A549 treated with CORT108297 at 1 μM for 4 hours (cell line): ENCODE data around the gene INF2. TPM values are rescaled to one million over a fixed set of nuclear protein-coding genes. Genes with fewer than 3 reads are reported as not detected.

ENCODE experiments used
- total RNA-seq: library from RNA; stranded (reverse); fragments of 200-300 nt; extraction: Qiagen RNA extraction; gene quantifications from 5 replicates; pipeline ENCODE4 v1.2.3, GENCODE V29; 2022

Gene INF2
- 85.3 to 150 TPM (median 145 TPM) in 5 replicates for total RNA-seq

DNA sequence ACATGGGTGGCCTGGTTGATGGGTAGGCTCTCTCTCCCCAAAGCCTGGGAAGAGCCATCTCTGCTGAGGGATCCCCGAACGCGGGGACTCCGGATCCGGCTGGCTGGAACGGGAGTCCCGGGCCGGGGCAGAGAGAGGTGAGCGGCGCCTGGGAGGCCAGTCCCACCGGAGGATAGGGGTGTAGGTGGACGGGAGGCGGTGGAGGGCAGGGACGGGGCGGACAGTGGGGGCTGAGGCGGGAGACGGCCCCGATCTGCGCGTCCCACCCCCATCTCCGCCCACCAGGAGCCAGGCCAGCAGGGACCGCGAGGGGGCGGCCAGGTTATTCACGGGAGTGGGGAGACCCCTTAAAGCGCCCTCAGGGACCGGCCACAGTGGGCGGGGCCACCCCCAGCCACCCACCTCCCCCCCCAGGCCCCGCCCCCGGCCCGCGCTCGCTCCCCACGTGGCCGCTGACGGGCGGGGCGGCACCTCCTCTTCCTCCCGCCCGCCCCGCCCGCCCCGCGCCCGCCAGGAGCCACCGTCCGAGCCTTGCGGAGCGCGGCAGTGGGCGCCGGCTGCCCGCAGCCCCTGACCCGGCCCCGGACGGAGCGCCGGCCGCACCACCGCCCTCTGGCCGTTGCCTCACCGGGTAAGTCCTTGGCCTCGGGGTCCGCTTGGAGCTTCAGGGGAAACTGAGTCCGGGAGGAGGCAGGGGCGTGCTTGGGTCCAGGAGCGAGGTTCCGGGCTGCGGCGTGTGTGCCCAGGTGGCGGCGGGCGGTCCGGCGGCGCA lies at the start of gene INF2:
Gene INF2, plus strand, starts transcription at position 510 of the 772 bp plus-strand sequence. CDS start 11,748 bp downstream, outside the sequence.

GRCh38 chr14:104723651-104724406 lies 34.4 kb downstream of the INF2 start, which contains the start of gene ADSS1:
Gene ADSS1, plus strand, starts transcription at chr14:104724229. Its CDS starts 42 bp downstream, at chr14:104724271.

DNA sequence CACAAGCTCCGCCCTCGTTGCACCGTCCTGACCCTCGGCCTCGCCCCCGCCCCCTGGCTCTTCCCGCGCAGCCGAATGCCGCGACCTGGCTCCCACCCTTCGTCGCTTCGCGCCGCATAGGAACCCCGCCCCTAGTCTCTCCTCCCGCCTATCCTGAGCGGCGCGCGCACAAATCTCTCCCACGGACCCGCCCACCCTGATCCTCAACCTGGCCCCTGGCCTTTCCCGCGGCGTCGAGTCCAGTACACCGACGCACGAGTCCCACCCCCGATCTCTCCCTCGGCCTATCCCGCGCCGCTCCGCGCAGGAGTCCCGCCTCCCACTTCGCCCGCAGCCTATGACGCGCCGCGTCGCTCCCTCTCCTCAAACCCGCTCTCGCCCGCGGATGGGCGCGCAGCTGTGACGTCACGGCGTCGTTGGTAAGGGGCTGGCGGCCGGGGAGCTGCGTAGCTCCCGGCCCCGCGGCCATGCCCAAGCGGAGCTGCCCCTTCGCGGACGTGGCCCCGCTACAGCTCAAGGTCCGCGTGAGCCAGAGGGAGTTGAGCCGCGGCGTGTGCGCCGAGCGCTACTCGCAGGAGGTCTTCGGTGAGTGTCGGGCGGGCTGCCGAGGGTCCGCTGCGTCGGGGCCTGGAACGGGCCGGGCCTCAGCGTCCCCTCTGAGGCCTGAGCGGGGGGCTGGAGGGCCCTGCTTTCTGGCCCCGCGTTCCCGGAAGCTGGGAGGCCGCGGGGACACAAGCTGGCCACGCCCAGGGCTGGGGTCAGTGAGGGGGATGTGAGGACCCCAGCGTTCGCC lies 63.5 kb downstream of the INF2 start, which contains the start of gene SIVA1:
Gene SIVA1, plus strand, starts transcription at position 413 of the 793 bp plus-strand sequence. Its CDS starts 55 bp downstream, at position 468.

Other genes starting within 250 kb of the INF2 start
- not detected in 5 replicates for gene C14orf180, start 109.9 kb upstream of the INF2 start, total RNA-seq
- gene TMEM179, start 84.8 kb upstream of the INF2 start, total RNA-seq = 0.21 to 0.32 TPM (median 0.28 TPM) in 5 replicates
- gene ADSS1, start 34.6 kb downstream of the INF2 start, total RNA-seq = 5.6 to 8.9 TPM (median 6.6 TPM) in 5 replicates
- gene SIVA1, start 63.5 kb downstream of the INF2 start, total RNA-seq = 120 to 223 TPM (median 214 TPM) in 5 replicates
- gene AKT1, start 106.1 kb downstream of the INF2 start, total RNA-seq = 84.8 to 115 TPM (median 110 TPM) in 5 replicates
- gene ZBTB42, start 111.5 kb downstream of the INF2 start, total RNA-seq = 2.3 to 4.0 TPM (median 3.5 TPM) in 5 replicates
- gene CEP170B, start 175.7 kb downstream of the INF2 start, total RNA-seq = 17.8 to 28.1 TPM (median 24.8 TPM) in 5 replicates
- gene PLD4, start 235.3 kb downstream of the INF2 start, total RNA-seq = 0.06 to 0.12 TPM (median 0.06 TPM) in 4 of 5 replicates, not detected in the other